ENCODE results near the gene SEMA6C. TPM values are rescaled to one million over a fixed set of nuclear protein-coding genes. Genes with fewer than 3 reads are reported as not detected.

Gene SEMA6C
- polyA plus RNA-seq, 1 donor, result 97.0 TPM

DNA sequence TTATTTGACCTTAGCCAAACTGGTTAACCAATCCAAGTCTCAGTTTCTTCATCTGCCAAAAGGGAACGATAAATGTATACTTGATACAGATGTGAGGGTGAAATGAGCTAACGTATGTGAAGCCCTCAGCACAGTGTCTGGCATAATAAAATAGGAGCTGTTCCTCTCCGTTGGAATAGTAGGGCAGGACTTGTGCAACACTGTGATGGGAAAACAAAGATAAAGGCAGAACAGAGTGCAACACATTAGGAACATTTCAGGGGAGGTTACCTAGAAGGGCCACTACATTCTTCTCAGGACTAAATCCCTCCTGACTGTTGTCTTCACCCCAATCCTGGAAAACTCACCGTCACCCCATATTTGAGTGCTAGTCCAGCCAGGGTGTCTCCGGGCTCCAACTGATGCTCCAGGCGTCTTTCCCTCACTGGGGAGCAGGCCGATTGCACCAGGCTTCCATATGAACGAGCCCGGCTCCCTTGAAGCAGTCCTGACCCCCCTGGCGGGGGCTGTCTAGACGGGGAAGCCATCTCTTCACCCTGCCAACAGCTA is 18.4 kb upstream of the SEMA6C start:
- no peak for DNase-seq (ENCODE audit: low read depth)

DNA sequence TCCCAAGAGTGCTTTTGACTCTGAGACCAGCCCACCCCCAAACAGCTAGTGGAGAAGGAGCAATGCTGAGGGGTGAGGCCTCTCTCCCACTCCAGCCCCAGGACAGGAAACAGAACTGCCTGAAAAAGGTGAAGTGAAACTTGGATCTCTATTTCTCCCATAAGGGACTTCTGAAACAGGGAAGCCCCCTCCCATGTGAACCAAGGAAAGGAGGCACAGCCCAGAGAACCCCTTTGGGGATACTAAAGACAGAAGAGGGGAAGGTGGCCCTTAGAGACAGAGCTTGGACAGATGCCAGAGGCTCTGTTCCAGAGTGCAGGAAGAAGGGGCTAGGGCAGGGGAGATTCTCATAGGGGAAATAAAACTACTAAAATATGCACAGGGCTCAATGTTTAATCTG is 12.9 kb upstream of the SEMA6C start:
- no peak for DNase-seq (ENCODE audit: low read depth)

- DNase-seq (ENCODE audit: low read depth), result no peak
Observed at GRCh38 chr1:151158751-151159251, 12.4 kb upstream of the SEMA6C start.

DNA sequence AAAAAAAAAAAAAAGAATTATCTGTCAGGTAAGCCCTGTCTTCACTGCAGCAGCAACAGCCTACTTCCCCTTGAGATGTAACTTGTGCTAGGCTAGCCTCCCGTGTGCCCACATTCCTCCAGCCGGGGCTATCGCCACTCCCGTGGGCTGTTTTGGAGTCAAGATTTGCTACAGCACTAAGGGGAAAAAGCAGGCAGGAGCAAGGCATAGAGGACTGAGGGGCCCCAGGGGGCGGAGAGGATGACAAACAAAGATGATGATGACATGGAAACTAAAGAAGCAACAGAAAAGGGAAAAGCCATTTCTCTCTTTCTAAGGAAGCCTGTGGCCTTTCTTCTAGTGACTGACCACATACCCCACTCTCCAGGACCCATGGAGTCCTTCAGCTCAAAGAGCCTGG is 11.9 kb upstream of the SEMA6C start:
- DNase-seq (ENCODE audit: low read depth), result no peak

DNA sequence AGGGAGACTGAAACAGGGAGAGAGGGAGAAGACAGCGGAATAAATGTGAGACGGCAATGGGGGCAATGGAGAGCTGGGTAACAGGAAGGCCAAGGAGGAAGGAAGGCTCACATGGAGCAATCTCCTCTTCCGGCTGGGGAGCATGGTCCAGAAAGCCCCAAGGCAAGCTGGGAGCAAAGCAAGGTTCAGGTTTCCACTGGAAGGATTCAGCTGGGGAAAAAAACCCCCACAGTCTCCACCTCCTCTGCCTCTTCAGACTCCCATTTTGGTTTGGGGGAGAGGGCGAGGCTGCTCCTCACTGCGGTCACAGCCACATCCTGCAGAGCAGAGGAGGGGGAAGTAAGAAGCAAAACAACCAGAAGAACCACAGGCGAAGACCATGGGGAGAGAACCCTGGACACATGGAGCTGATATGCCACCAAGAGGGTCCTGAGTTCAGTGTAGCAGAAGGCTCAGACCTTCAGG is 10.7 kb upstream of the SEMA6C start:
- no peak for DNase-seq (ENCODE audit: low read depth)

- no peak for DNase-seq (ENCODE audit: low read depth)
Observed at GRCh38 chr1:151156515-151156819, 10.0 kb upstream of the SEMA6C start, which contains the start of gene TNFAIP8L2. TSS of gene TNFAIP8L2 (plus strand) at chr1:151156649. CDS start at chr1:151158698, 2,049 bp downstream.

DNA sequence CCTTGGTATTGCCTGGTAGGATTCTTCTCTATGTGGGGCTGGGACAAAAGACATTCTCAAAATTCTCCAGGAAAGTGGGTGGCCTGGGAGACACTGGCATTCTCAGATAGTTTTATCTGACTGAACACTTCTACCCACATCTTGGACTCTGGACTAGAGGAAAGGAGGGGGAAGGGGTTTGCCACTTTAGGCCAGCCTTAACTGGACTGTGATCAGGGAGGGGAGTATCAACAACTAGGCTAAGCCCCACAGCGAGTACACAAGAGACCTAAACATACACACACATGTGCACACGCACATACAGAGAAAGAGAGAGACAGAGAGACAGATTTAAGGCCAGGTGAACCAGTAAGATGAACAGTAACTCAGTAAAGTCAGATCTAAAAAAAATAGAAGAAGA is 1.2 kb upstream of the SEMA6C start:
- no peak for DNase-seq (ENCODE audit: low read depth)

- DNase-seq (ENCODE audit: low read depth), result no peak
Observed at GRCh38 chr1:151147132-151147503, 687 bp upstream of the SEMA6C start.

GRCh38 chr1:151146072-151146411 is 389 bp downstream of the SEMA6C start:
- no peak for DNase-seq (ENCODE audit: low read depth)

DNA sequence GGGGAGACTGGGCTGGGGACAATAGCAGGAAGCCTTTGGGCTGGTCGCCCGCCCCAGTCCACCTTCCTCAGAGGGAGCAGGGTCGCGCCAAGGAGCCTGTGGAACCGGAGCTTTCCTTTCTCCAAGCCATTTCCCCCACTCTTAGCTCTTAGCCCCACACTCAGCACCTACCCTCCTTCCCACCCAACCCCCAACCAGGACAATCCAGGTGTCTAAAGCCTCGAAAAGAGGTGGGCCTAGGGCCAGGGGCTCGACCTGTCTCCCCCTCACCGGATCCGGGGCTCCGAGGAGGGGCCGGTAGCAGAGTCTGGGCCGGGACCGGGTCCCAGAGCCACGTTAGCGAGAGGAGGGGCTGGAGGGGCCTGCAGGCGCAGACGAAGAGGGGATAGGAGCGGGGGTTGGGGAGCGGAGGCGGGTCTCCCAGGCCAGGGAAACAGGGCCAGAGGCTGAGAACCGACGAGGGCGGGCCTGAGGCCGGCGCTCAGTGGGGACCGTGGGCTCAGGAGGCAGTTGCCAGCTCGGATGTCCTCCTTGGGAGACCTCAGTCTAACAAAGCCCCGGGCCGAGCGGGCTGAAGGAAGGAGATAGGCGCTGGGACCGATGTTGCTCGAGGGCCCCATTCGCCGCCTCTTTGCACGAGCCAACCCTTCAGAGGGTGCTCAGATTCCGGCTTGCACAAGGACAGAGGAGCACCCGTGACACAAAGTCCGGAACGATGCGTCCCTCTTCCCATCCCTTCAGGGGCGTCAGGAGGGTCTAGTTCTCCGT is 943 bp downstream of the SEMA6C start:
- DNase-seq (ENCODE audit: low read depth), result no peak

GRCh38 chr1:151144474-151145303 is 1.7 kb downstream of the SEMA6C start:
- DNase-seq (ENCODE audit: low read depth), result no peak

GRCh38 chr1:151143986-151144385 is 2.4 kb downstream of the SEMA6C start:
- no peak for DNase-seq (ENCODE audit: low read depth)

- DNase-seq (ENCODE audit: low read depth), result no peak
Observed at GRCh38 chr1:151143057-151143435, 3.4 kb downstream of the SEMA6C start.

DNA sequence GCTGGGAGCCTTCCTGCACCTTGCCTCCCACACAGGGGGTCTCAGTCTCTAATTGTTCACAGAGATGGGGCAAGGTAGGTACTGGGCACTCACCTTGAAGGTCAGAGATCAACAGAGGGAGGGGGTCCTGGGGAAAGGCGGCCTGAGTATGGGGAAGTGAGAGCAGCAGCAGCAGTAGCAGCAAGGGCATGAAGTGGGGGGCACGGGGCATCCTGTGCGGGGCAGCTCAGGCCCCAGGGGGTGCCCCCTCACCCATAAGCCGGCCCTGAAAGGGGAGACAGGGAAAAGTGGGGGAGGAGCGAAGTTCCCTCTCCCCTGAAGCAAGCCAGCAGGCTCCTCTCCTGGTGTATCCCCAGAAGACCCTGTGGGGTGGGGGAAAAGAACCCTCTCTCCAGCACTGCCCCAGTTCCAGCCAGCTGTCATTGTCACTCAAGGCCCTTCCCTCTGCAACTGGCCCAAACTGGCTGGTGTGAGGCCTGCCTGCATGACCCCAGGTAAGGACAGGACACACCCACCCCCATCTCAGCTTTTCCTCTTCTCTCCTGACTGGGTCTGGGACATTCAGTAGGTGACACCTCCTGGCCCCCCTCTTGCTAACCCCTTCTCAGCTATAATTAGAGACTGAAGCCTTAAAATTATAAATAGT is 3.9 kb downstream of the SEMA6C start:
- no peak for DNase-seq (ENCODE audit: low read depth)

DNA sequence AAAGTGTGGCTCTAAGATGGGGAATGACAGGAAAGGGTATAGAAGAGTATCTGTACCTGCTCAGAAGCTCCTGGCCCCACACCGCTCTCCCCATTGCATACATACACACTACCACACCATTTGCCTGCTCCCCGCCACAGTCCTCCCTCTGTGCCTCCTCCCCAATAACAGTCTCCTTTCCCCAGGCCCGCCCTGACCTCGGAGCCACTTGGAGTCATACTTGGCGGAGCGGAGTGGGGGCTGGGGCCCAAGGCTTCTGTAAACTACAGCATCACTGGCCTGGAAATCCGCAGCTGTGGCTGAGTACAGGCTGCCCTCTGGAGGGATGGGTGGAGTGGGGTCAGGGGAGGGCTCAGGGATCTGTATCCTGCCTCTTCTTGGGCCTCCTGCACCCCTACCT is 8.6 kb downstream of the SEMA6C start:
- DNase-seq (ENCODE audit: low read depth), result no peak

- DNase-seq (ENCODE audit: low read depth), result no peak
Observed at GRCh38 chr1:151135433-151136385, 10.7 kb downstream of the SEMA6C start.

GRCh38 chr1:151134991-151135390 is 11.4 kb downstream of the SEMA6C start:
- DNase-seq (ENCODE audit: low read depth), result no peak

- DNase-seq (ENCODE audit: low read depth), result no peak
Observed at GRCh38 chr1:151134396-151134795, 12.0 kb downstream of the SEMA6C start.

DNA sequence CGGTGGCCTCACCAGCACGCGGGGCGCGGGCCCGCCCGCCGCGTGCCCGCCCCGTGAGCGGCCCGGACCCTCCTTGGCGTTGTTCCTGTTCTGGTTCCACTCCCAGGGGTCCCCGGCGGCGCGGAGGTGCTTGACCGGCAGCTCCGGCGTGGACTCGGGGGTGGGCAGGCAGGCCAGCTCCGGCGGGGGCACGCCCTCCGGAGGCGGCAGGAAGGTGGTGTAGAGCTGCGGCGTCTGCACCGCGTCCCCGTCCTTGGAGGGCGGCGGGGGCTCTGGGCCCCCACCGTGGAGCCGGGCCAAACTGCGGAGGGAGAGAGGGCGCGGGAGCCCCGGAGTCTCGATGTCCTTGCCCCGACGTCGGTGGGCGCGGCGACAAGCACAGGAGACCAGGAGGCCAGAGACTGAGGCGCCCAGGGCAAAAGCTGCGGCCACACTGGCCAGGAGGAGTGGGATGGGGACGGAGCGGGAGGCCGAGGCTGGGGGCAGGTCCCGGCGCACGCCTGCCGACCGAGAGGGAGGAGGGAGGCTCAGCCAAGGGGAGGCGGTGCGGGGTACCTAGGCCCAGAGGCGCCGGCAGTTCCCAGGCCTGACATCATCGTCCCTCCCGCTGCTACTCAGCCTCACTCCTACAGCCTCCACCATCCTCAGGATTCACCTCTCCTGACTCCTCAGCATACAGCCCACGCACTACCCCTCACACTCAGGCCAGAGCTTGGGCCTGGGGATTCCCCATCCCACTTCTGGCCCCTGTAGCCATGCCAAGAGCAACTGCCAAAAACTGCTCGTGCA is 13.2 kb downstream of the SEMA6C start:
- no peak for DNase-seq (ENCODE audit: low read depth)

DNA sequence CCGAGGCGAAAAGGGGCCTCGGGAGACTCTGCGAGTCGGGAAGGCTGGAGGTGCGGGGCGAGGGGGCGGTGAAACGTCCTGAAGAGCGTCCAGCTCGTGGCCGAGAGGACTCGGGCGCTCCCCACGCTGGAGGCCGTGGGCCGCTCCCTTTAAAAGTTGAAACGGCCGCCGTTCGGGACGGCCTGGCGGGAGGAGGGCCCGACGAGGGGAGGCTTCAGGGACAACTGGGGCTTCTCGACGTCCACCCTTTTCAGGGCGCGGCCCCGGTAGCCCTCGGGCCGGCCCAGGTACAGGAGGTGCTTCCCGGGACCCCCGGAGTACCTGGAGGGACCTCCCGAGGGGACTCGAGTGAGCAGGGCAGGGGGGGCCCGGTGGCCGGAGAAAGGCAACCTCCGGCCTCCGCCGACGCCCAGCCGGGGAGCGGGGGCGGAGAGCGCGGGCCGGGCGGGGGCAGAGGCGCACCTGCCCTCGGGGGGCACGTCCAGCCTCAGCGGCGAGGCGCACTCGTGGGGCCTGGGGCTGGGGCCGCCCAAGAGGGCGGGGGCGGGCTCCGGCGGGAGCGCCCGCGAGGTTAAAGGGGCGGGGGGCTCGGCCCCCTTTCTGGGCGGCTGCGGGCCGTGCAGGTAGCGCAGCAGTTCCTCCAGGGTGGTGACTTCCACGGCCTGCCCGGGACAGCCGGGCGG is 14.0 kb downstream of the SEMA6C start:
- DNase-seq (ENCODE audit: low read depth), result no peak

Data from forelimb muscle (tissue), 1 donor.